ENCODE measurements around the gene RUNX3. TPM values are rescaled to one million over a fixed set of nuclear protein-coding genes. Genes with fewer than 3 reads are reported as not detected.
"Not testable (repeated sequence)": the region's sequence is repeated elsewhere in the genome, so short reads cannot be mapped to it uniquely, and the experiment has no call there.

The RUNX3 gene
- total RNA-seq, 1 experiment from 2014 or later, result 8.6 TPM

DNA sequence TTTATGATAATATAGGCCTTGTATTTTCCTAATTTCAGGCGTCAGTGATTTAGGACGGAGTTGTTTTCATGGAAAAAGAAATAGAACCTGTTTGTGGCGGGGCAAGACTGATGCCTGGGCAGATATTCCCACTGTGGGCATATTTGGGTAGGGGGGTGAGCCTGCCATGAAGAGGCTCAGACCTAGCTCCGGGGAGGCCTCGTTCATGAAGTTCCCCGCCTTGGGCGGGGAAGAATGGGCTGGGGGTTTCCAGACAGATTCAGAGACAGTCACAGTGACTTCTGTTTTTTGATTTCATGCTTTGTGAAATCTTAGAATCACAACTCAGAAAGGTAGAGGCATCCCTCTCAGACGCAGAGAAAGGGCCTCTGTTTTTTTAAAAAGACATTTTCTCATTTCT lies 36.1 kb downstream of the RUNX3 start:
- intact Hi-C loops (cut with micrococcal nuclease; ENCODE audit: unreplicated experiment), result no loop called here
- no peak overlapping the region for H3K27ac ChIP-seq (ENCODE audit: low read depth, low read length, poor library complexity, severe bottlenecking)
- DNase-seq (ENCODE audit: low spot score), result no peak
- BruUV-seq (replicated peaks), result no TSS peak
- H3K4me1 ChIP-seq (ENCODE audit: insufficient read depth, low read length, poor library complexity, severe bottlenecking), result no peaks in the 10 kb centered on the region
- H3K4me3 ChIP-seq (ENCODE audit: low read depth, low read length, poor library complexity, severe bottlenecking), result no peak overlapping the region
- TF ChIP-seq, protein P1, sequence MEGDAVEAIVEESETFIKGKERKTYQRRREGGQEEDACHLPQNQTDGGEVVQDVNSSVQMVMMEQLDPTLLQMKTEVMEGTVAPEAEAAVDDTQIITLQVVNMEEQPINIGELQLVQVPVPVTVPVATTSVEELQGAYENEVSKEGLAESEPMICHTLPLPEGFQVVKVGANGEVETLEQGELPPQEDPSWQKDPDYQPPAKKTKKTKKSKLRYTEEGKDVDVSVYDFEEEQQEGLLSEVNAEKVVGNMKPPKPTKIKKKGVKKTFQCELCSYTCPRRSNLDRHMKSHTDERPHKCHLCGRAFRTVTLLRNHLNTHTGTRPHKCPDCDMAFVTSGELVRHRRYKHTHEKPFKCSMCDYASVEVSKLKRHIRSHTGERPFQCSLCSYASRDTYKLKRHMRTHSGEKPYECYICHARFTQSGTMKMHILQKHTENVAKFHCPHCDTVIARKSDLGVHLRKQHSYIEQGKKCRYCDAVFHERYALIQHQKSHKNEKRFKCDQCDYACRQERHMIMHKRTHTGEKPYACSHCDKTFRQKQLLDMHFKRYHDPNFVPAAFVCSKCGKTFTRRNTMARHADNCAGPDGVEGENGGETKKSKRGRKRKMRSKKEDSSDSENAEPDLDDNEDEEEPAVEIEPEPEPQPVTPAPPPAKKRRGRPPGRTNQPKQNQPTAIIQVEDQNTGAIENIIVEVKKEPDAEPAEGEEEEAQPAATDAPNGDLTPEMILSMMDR (conservative IDR thresholded peaks at IDR 0.05; ENCODE audit: low read depth, low read length), result no peak
- no peak for TF ChIP-seq EZH2 (IDR thresholded peaks at IDR 0.05; ENCODE audit: borderline replicate concordance, low read depth, low read length, poor library complexity, severe bottlenecking)
- no peaks in the 10 kb centered on the region for H3K36me3 ChIP-seq (ENCODE audit: insufficient read depth, low read length, poor library complexity, severe bottlenecking)
- no peaks in the 10 kb centered on the region for H3K27me3 ChIP-seq (replicated peaks; ENCODE audit: insufficient read depth, low read depth, low read length, poor library complexity)
- POLR2A ChIA-PET (ENCODE audit: low non-redundant PET), result no interaction called here
- CTCF ChIA-PET, result interaction anchor here (0.5 kb wide), 1 partner anchor 40 kb away, joined by 7 read pairs; no protein-coding TSS in a partner anchor
- H3K9me3 ChIP-seq (ENCODE audit: low read depth, low read length, poor library complexity, severe bottlenecking), result no peaks in the 10 kb centered on the region

DNA sequence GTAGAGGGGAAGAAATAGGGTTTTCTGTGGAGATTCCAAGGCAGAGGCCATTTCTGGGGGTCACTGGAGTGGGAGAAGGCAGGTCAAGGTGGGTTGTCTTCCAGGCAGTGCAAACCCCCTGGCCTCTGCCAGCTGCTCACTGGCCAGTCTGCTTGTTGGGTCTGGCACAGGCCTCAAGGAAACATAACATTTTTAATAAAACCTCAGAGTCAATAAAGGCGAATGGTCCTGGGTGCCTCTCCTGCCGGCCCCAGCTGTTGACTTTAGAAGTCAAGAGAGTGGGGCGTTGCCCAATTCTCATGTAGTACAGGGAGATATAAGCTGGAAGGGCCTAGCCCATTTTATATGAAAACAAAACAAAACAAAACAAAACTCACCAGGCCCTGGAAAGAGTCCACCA lies 36.6 kb downstream of the RUNX3 start:
- Histone ChIP-seq H3K36me3 (ENCODE audit: insufficient read depth, low read length, poor library complexity, severe bottlenecking) (no peaks in the 10 kb centered on the region), H3K9me3 (ENCODE audit: low read depth, low read length, poor library complexity, severe bottlenecking) (no peaks in the 10 kb centered on the region), H3K4me1 (ENCODE audit: insufficient read depth, low read length, poor library complexity, severe bottlenecking) (no peaks in the 10 kb centered on the region), H3K27me3 (replicated peaks; ENCODE audit: insufficient read depth, low read depth, low read length, poor library complexity) (no peaks in the 10 kb centered on the region), H3K4me3 (ENCODE audit: low read depth, low read length, poor library complexity, severe bottlenecking) (no peak overlapping the region), H3K27ac (ENCODE audit: low read depth, low read length, poor library complexity, severe bottlenecking) (no peak overlapping the region)
- DNase-seq (ENCODE audit: low spot score), result no peak
- intact Hi-C loops (cut with micrococcal nuclease; ENCODE audit: unreplicated experiment), result no loop called here
- TF ChIP-seq, protein P1 (conservative IDR thresholded peaks at IDR 0.05; ENCODE audit: low read depth, low read length), result no peak
- no peak for TF ChIP-seq EZH2 (IDR thresholded peaks at IDR 0.05; ENCODE audit: borderline replicate concordance, low read depth, low read length, poor library complexity, severe bottlenecking)
- ChIA-PET CTCF (interaction anchor here (0.5 kb wide), 1 partner anchor 39 kb away, joined by 7 read pairs; no protein-coding TSS in a partner anchor), POLR2A (ENCODE audit: low non-redundant PET) (no interaction called here)
- no TSS peak for BruUV-seq (replicated peaks)

DNA sequence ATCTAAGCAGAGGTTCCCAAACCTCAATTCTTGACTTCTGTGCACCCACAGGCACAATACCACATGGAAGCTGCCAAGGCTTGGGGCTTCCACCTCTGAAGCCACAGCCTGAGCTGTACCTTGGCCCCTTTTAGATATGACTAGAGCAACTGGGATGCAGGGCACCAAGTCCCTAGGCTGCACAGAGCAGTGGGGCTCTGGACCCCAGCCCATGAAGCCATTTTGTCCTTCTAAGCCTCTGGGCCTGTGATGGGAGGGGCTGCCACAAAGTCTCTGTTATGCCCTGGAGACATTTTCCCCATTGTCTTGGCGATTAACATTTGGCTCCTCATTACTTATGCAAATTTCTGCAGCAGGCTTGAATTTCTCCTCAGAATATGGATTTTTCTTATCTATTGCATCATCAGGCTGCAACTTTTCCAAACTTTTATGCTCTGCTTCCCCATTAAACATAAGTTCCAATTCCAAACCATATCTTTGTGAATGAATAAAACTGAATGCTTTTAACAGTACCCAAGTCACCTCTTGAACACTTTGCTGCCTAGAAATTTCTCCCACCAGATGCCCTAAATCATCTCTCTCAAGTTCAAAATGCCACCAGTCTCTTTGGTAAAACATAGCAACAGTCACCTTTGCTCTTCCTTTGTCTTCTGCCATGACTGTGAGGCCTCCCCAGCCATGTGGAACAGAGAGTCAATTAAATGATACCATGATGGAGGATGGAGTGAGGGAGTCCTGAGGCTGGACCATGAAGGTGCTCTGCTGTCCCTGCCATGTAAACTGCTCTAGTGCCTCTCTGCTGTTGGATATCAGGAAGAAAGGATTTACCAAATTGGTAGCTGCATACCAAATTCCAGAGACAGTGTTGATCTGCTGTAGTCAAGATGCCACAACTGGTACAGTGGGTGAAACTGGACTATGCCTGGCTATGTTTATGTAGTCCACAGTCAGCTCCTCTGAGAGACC lies 37.6 kb downstream of the RUNX3 start:
- intact Hi-C loops (cut with micrococcal nuclease; ENCODE audit: unreplicated experiment), result no loop called here
- no peak overlapping the region for H3K27ac ChIP-seq (ENCODE audit: low read depth, low read length, poor library complexity, severe bottlenecking)
- CTCF ChIA-PET, result no interaction called here
- BruUV-seq (replicated peaks), result no TSS peak
- no peaks in the 10 kb centered on the region for H3K9me3 ChIP-seq (ENCODE audit: low read depth, low read length, poor library complexity, severe bottlenecking)
- no peak for TF ChIP-seq EZH2 (IDR thresholded peaks at IDR 0.05; ENCODE audit: borderline replicate concordance, low read depth, low read length, poor library complexity, severe bottlenecking)
- TF ChIP-seq, protein P1 (conservative IDR thresholded peaks at IDR 0.05; ENCODE audit: low read depth, low read length), result no peak
- no peak for DNase-seq (ENCODE audit: low spot score)
- H3K36me3 ChIP-seq (ENCODE audit: insufficient read depth, low read length, poor library complexity, severe bottlenecking), result no peaks in the 10 kb centered on the region
- POLR2A ChIA-PET (ENCODE audit: low non-redundant PET), result no interaction called here
- no peaks in the 10 kb centered on the region for H3K27me3 ChIP-seq (replicated peaks; ENCODE audit: insufficient read depth, low read depth, low read length, poor library complexity)
- H3K4me3 ChIP-seq (ENCODE audit: low read depth, low read length, poor library complexity, severe bottlenecking), result no peak overlapping the region
- H3K4me1 ChIP-seq (ENCODE audit: insufficient read depth, low read length, poor library complexity, severe bottlenecking), result no peaks in the 10 kb centered on the region

DNA sequence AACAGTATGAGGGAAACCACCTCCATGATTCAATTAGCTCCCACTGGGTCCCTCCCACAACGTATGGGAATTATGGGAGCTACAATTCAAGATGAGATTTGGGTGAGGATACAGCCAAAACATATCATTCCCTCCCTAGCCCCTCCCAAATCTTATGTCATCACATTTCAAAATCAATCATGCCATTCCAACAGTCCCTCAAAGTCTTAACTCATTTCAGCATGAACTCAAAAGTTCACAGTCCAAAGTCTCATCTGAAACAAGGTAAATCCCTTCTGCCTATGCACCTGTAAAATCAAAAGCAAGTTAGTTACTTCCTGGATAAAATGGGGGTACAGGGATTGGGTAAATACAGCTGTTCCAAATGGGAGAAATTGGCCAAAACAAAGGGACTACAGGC lies 38.7 kb downstream of the RUNX3 start:
- H3K27me3 ChIP-seq (replicated peaks; ENCODE audit: insufficient read depth, low read depth, low read length, poor library complexity); POLR2A ChIA-PET (ENCODE audit: low non-redundant PET); H3K4me1 ChIP-seq (ENCODE audit: insufficient read depth, low read length, poor library complexity, severe bottlenecking); intact Hi-C loops (cut with micrococcal nuclease; ENCODE audit: unreplicated experiment); BruUV-seq (replicated peaks); H3K9me3 ChIP-seq (ENCODE audit: low read depth, low read length, poor library complexity, severe bottlenecking); DNase-seq (ENCODE audit: low spot score); H3K27ac ChIP-seq (ENCODE audit: low read depth, low read length, poor library complexity, severe bottlenecking); CTCF ChIA-PET; H3K4me3 ChIP-seq (ENCODE audit: low read depth, low read length, poor library complexity, severe bottlenecking); H3K36me3 ChIP-seq (ENCODE audit: insufficient read depth, low read length, poor library complexity, severe bottlenecking): not testable (repeated sequence)
